Measurements from ENCODE around the gene SNCB. TPM values are rescaled to one million over a fixed set of nuclear protein-coding genes. Genes with fewer than 3 reads are reported as not detected.

Gene SNCB
- total and polyA plus RNA-seq, 2 of the 8 experiments (the other 6 are each of a cell fraction or from before 2014, with no cell fraction given): 4.2 to 5.9 TPM

GRCh38 chr5:176676361-176676824, 46.1 kb upstream of the SNCB start:
- Histone ChIP-seq H2BK120ac (replicated peaks; ENCODE audit: low read depth, low read length) (no peak overlapping the region), H2BK20ac (ENCODE audit: low read length) (0 out of 2 replicates have a peak overlapping the region, but pooled peaks have one; percentile 61), H3K4me3 (ENCODE audit: extremely low read depth in 1 of 4, insufficient read depth in 2 of 4, low read depth in 3 of 4, low read length in 4 of 4) (no peak overlapping the region), H3K36me3 (ENCODE audit: control insufficient read depth in 2 of 4, insufficient read depth in 4 of 4, low read length in 3 of 4) (no peaks in the 10 kb centered on the region), H3K79me2 (ENCODE audit: control insufficient read depth in 1 of 2, insufficient read depth in 2 of 2, low read length in 2 of 2) (no peaks in the 10 kb centered on the region), H3K9me3 (ENCODE audit: insufficient read depth in 2 of 2, low read depth in 1 of 2, low read length in 1 of 2) (no peaks in the 10 kb centered on the region), H2BK15ac (ENCODE audit: low read length) (peak overlapping the region; percentile 40; the same call in 1 of the 2 replicates), H3K27ac (ENCODE audit: low read depth, low read length) (no peak overlapping the region), H3K14ac (ENCODE audit: insufficient read length) (no peak overlapping the region), H3K4me2 (ENCODE audit: insufficient read depth in 1 of 2, low read depth in 2 of 2, low read length in 2 of 2) (no peak overlapping the region), H4K8ac (ENCODE audit: extremely low read depth, insufficient read depth, low read length) (no peak overlapping the region; the same call in 1 of the 2 replicates), H3K23me2 (ENCODE audit: low read depth, low read length) (peaks cover 7% of the 10 kb centered on the region; the same call in 1 of the 2 replicates), H3K56ac (replicated peaks; ENCODE audit: insufficient read length, low read depth, low read length) (no peak overlapping the region), H2BK5ac (ENCODE audit: low read depth, low read length) (0 out of 2 replicates have a peak overlapping the region, but pooled peaks have one; percentile 12), H3K4ac (replicated peaks; ENCODE audit: insufficient read length, low read depth, low read length) (no peak overlapping the region), H4K91ac (replicated peaks; ENCODE audit: insufficient read length, low read length) (no peak overlapping the region), H4K20me1 (replicated peaks in 1 of 2; ENCODE audit: control insufficient read depth in 1 of 2, insufficient read depth in 2 of 2, low read length in 2 of 2) (no peaks in the 10 kb centered on the region), H3K4me1 (replicated peaks in 1 of 4; ENCODE audit: control insufficient read depth in 3 of 4, insufficient read depth in 4 of 4, low read length in 3 of 4) (peaks cover 0 to 17% (median 10%) of the 10 kb centered on the region in 4 experiments; a peak in 6 of 7 replicates), H2AFZ (ENCODE audit: low read length) (no peak overlapping the region), H3K18ac (ENCODE audit: extremely low read depth, low read length) (no peak overlapping the region), H2AK5ac (ENCODE audit: low read depth, low read length) (no peak overlapping the region), H2BK12ac (ENCODE audit: low read depth, low read length) (peak overlapping the region; percentile 29; the same call in 1 of the 2 replicates), H3K27me3 (replicated peaks in 1 of 4; ENCODE audit: control insufficient read depth in 3 of 4, extremely low read depth in 1 of 4, insufficient read depth in 3 of 4, low read length in 3 of 4) (peaks cover 0 to 20% (median 19%) of the 10 kb centered on the region in 4 experiments; a peak in 6 of 7 replicates), H3K79me1 (ENCODE audit: low read depth, low read length) (no peaks in the 10 kb centered on the region), H3K9ac (replicated peaks in 1 of 4; ENCODE audit: extremely low read depth in 1 of 4, low read depth in 3 of 4, low read length in 3 of 4) (no peak overlapping the region), H3K23ac (ENCODE audit: insufficient read length) (no peak overlapping the region), H4K5ac (ENCODE audit: insufficient read length, low read depth, low read length) (no peak overlapping the region)
- POLR2A ChIA-PET (ENCODE audit: partially characterized antibody): interaction anchor here (1.6 kb wide), 1 partner anchor 11 kb away, joined by 7 read pairs; no protein-coding TSS in a partner anchor
- DNase-seq (ENCODE audit: low read depth in 1 of 2, low spot score in 2 of 2): no peak
- CTCF ChIA-PET (ENCODE audit: partially characterized antibody): interaction anchor here (0.6 to 35.1 kb wide), 10 partner anchors 9 to 292 kb away, joined by 3 to 859 read pairs (median 4); no protein-coding TSS in a partner anchor
- 80% methylated on average over 10 of the region's 10 CpGs; no CpG with 5 or more reads in 1 of the 2 experiments for WGBS, 2 experiments (ENCODE audit: extremely low coverage in 1 of 2, insufficient coverage in 1 of 2, insufficient read length in 1 of 2, insufficient replicate concordance in 2 of 2, low coverage in 1 of 2, low lambda C conversion rate in 2 of 2, missing lambda C conversion rate in 1 of 2)
- no peak for FAIRE-seq
- no peak for TF ChIP-seq RBBP5 (IDR thresholded peaks at IDR 0.05; ENCODE audit: borderline replicate concordance, low read depth, low read length)
- no peak for TF ChIP-seq EP300 (IDR thresholded peaks at IDR 0.05; ENCODE audit: borderline replicate concordance in 1 of 2, low read depth in 2 of 2, low read length in 2 of 2)
- TF ChIP-seq RAD21 (IDR thresholded peaks at IDR 0.05 in 1 of 2, conservative IDR thresholded peaks at IDR 0.05 in 1 of 2; ENCODE audit: low read depth in 2 of 2, low read length in 2 of 2): no peak
- peak; percentile 58; the same call in 1 of the 2 replicates for TF ChIP-seq BACH1 (IDR thresholded peaks at IDR 0.05; ENCODE audit: low read length)
- no peak for TF ChIP-seq CHD1 (IDR thresholded peaks at IDR 0.05; ENCODE audit: low read depth, low read length)
- TF ChIP-seq NRF1 (IDR thresholded peaks at IDR 0.05; ENCODE audit: low read depth, low read length): no peak
- no peak for TF ChIP-seq SP4 (IDR thresholded peaks at IDR 0.05; ENCODE audit: low read length)
